Suprapubic skin (tissue), 4 donors: Measurements from ENCODE around the gene UBXN2A.

Experiments
- EP300 ChIP-seq: sonication (generic); formaldehyde crosslinking; IDR thresholded peaks from one replicate; pipeline ENCODE4 v1.6.1; 2017; ENCODE audit warnings: antibody characterized with exemption
- POLR2A ChIP-seq, 2 donors: fragments of 450-650 bp; IDR thresholded peaks; one replicate each; pipeline ENCODE4 v1.6.1; 2017; ENCODE audit warnings: antibody characterized with exemption in 2 of 2, mild to moderate bottlenecking in 2 of 2, moderate library complexity in 2 of 2
- POLR2AphosphoS5 ChIP-seq, 3 donors: sonication (generic); formaldehyde crosslinking; IDR thresholded peaks; one replicate each; pipeline ENCODE4 v1.6.1; 2017; ENCODE audit warnings: antibody characterized with exemption in 3 of 3
- TF ChIP-seq, protein P1 (sequence below), 2 donors: fragments of 200-600 bp in 1 of 2; fragments of 450-650 bp in 1 of 2; sonication (generic) in 1 of 2; IDR thresholded peaks; one replicate each; pipeline ENCODE4 v1.5.1; 2016 to 2019; ENCODE audit warnings: antibody characterized with exemption in 2 of 2, mild to moderate bottlenecking in 1 of 2, moderate library complexity in 1 of 2

DNA sequence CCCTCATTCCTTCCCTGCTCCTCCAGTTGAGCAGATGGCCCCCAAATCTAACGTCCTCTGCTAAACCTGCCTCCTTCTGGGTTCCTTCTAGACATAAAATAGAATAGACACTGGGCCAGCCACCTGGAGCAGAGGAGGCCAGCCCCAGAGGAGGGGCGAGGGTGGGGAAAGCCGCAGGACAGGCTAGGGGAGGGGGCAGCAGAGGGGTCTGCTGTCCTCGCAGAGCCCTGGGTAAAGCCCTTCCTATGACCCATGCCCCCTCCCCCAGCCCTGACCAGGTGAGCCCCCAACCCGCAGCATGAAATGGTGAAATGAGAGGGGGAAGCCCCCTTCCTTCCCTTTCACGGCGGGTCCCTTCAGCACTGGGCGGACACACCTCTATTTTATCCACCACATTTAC, 77.4 kb downstream of the UBXN2A start:
- no peak for TF ChIP-seq EP300
- TF ChIP-seq POLR2AphosphoS5 (IDR thresholded peaks at IDR 0.05): no peak
- TF ChIP-seq, protein P1, sequence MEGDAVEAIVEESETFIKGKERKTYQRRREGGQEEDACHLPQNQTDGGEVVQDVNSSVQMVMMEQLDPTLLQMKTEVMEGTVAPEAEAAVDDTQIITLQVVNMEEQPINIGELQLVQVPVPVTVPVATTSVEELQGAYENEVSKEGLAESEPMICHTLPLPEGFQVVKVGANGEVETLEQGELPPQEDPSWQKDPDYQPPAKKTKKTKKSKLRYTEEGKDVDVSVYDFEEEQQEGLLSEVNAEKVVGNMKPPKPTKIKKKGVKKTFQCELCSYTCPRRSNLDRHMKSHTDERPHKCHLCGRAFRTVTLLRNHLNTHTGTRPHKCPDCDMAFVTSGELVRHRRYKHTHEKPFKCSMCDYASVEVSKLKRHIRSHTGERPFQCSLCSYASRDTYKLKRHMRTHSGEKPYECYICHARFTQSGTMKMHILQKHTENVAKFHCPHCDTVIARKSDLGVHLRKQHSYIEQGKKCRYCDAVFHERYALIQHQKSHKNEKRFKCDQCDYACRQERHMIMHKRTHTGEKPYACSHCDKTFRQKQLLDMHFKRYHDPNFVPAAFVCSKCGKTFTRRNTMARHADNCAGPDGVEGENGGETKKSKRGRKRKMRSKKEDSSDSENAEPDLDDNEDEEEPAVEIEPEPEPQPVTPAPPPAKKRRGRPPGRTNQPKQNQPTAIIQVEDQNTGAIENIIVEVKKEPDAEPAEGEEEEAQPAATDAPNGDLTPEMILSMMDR (IDR thresholded peaks at IDR 0.05): no peak
- no peak for TF ChIP-seq POLR2A (IDR thresholded peaks at IDR 0.05)
